ENCODE data around the gene MPND.

The MPND gene

GRCh38 chr19:4368128-4368820 is 24.9 kb downstream of the MPND start:
- DNase-seq = no peak

GRCh38 chr19:4369109-4369887 is 25.9 kb downstream of the MPND start:
- no peak for DNase-seq

DNA sequence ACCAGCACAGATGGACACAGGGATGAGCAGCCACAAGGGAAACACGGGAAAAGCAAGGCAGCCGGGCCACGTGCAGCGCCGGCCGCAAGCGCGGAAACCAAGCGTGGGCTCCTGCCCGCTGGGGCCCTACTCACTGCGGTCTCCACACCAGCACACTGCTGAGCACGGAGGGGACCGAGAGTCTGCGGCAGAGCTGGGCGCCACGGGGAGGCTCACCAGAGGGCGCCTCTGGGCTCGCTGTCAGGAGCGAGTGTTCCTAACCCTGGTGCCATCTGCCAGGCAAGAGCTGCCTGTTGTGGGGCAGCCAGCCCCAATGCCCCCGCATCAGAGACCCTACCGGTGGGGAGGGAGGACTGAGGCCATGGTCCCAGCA is 26.5 kb downstream of the MPND start:
- DNase-seq = no peak

GRCh38 chr19:4370418-4371041 is 27.2 kb downstream of the MPND start:
- no peak for DNase-seq

DNA sequence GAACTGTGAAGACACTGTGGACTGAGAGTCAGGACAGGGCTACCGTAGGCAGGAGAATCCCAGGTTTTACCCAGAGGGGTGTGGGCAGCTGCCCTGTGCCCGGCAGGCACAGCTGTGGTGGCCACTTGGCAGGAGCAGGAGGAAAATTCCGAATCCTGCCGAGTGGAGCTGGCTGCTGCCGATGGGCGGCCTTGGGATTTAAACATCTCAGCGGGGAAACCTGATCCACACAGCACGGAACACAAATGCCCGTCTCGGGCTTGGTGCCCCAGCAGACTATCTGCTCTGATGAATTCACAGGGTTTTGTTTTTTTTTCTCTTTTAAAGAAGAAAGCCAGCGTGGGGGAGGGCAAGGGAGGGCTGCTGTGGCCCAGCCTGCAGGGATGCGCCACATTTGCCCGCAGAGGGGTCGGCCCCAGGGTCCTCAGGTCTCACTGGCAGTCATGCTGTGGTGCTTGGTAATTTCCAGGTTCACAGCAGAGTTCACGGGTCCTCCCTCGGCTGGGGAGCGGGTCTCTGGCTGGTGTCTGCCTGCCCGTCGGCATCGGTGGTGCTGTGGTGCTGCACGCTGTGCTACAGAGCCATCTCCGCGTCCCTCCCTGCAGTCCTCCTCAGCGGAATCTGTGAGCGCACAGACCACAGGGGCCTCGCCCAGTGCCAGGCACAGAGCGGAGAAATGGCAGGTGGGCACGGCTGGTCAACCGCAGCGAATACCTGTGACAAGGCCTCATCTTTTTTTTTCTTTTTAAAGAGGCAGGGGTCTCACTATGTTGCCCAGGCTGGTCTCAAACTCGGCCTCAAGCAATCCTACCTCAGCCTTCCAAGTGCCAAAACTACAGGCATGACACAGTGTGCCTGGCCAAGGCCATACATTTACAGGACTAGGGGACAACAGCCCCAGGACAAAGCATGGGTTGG is 28.1 kb downstream of the MPND start:
- DNase-seq = no peak

DNA sequence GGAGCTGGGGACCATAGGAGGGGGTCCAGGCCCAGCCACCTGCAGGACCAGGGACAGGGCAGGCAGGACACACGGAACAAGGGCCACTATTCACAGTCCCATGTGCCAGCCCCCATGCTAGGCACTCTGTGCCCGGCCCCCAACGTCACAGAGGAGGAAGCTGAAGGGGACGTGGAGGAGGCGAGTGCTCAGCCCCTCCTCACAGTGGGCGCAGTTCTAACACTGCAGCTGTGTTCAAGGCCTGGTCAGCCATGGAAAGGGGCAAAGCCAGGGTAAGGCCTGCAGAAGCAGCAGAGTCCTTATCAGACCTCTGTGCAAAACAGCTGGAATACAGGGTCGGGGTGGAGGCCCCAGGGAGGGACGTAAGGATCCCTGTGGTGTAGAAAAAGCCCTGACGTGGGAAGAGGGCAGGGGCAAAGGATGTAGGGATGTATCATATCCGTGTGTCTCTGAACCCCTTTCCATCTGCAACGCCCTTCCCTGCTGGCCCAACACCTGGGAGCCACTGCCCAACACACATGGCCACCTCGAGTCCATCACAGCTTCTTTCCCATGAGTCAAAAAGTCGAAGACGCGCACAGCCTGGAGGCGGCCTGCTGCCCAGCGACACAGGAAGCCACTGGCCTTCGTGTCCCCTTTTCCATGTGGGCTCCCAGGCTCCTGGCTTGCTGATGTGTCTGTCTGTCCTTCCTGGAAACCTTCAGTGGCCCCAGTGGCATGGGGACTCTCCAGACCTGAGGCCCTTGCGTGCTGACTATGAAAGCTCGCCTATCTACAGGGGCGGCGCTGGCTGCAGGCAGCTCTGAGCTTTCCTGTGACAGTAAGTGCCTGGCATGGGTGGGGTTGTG is 29.0 kb downstream of the MPND start:
- no peak for DNase-seq

DNA sequence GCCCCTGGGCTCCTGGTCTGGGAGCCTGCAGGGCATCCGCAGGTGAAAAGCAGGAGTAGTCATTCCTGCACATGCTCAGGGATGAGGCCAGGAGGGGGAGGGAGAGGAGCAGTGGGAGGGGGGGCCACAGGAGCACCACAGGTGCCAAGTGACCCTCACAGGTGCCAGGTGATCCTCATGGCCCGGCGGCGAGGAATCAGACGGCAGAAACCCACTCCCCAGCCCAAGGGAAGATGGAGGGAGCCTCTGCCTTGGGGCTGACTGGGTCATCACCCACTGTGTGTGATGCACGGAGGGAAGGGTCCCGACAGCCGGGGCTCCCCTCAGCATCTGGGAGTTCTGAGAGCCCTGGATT is 29.6 kb downstream of the MPND start:
- DNase-seq = no peak

- DNase-seq = no peak
These were observed 30.5 kb downstream of the MPND start for GRCh38 chr19:4373601-4374497.

DNA sequence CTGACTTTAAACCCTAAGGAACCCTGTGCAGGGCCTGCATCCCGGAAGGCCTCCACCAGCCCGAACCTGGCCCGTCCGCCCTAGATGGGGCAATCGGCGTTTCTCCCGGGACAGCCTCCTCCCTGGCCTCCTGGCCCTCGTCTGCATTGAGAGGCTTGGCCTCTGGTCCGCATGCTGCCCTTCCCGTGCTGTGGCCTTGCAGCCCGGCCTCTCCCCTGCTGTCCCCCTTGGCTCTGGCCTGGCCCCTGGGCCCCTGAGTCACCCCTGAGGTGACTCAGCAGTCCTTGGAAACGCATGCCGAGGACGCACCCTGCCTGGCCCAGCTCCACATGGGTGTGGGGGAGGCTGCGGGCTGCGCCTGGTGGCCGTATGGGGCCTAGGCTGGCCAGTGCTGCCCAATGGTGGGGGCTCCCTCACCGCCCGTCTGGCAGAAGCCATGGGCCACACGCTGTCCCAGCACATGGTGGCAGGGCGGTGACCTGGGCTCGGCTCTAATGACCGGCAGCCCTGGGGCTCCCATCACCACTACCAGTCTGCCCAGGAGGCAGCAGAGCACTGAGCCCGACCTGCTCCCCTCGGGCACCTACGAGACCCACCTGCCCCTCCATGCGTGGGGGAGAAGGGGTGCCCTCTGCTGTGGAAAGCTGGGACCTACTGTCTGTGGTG is 31.3 kb downstream of the MPND start:
- DNase-seq = no peak

DNA sequence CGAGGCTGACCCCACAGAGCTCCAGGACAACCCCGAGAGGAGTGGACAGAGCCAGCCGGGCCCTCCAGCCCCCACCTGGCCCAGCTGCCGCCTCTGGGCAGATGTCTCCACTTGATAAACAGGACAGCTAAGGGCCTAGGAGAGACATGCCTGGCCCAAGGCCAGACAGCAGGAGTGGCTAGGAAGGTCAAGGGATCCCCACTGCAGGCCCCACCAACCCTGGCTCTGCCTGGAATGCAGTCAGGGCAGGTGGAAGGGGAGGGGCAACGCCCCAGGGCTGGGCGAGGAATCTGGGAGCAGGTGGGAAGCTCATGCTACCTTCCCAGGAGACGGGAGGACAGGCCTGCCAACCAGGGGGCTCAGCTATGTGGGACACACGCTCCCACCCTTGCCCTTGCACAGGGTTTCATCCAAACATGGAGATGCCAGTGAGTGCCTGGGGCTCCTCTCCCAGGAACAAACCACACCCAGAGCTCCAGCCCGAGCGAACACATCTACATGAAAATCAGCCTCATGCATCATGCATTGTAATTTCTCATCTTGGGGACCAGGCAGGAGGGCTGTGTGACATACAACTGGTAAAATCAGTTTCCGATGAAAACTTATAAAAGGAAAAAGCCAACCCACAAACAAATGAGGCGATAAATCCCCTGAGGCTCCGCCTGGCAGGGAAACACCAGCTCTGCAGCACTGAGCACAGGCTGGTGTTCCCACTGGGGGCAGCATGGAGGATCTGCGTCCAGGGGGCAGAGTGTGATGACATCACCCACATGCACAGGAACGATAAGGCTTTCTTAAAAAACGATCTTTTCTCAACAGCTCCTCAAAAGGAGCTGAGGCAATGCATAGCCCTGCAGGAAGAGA is 32.0 kb downstream of the MPND start:
- no peak for DNase-seq

DNA sequence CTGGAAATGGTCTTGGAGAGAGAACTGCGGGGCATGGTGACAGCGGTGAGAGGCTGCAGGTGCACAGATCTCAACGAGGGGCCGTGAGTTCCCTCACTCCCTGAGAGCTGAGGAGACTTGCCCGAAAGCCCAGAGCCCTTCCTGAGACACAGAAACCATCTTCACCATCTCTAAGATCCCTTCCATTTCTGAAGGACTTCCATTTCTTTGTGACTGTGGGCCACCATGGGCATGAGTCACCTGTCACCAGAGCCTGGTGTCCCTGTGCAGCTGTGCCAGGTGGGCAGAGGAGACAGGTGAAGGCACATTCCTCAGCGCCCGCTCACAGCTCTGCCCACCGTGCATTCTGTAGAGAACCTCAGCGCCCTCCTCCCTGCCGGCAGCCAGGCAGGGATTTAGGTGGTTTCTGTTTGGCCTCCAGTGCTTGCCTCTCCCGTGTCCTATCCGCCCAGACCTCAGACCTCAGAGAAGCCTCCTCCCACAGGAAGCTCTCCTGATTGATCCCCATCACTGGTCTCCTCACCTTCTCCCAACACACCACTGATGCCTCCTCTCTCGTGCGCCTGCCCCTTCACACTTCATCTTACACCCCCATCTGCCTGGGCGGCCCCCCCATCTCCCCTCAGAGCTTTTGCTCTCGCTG is 32.8 kb downstream of the MPND start:
- DNase-seq = no peak

GRCh38 chr19:4376671-4376990 is 33.3 kb downstream of the MPND start:
- no peak for DNase-seq

DNA sequence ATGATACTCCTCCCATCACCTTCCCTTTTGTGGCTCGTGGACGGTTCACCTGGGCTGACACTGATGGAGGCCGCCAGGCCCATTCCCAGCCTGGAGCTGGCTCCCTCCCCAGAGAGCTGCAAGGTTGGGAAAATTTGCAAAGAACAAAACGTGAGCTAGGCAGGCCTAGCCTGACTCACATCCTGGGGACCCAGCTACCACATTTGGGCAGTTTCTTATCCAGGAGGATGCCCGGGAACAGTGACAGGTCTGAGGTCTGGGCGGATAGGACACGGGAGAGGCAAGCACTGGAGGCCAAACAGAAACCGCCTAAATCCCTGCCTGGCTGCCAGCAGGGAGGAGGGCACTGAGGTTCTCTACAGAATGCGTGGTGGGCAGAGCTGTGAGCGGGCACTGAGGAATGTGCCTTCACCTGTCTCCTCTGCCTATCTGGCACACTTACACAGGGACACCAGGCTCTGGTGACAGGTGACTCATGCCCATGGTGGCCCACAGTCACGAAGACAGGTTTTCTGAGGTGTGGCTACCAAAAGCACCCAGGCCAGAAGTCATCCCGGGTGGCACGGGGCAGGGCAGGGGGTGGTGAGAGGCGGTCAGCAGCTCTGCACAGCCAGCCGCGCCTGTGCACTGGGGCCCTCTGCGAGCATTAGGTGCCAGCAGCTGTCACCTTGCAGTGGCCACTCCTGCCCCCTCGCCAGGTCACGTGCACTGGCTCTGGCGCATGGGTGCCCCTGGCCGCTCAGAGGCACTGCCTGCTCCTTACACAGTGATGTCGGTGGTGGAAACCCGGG is 33.8 kb downstream of the MPND start:
- no peak for DNase-seq

DNA sequence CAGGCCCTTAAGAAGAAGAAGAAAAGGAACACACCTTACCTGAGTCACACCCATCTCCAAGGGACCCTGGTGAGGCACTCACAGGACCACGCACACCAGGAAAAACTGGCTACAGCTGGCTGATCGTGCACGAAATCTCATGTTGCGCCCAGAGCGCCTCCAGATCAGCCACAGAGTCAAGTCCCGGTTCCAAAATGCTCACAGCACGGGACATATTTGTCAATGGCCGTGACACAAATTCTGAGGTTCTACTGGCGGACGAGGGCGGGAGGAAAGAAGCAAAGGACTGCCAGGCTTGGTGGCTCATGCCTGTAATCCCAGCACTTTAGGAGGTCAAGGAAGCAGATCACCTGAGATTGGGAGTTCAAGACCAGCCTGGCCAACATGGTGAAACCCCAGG is 35.5 kb downstream of the MPND start:
- DNase-seq = no peak

DNA sequence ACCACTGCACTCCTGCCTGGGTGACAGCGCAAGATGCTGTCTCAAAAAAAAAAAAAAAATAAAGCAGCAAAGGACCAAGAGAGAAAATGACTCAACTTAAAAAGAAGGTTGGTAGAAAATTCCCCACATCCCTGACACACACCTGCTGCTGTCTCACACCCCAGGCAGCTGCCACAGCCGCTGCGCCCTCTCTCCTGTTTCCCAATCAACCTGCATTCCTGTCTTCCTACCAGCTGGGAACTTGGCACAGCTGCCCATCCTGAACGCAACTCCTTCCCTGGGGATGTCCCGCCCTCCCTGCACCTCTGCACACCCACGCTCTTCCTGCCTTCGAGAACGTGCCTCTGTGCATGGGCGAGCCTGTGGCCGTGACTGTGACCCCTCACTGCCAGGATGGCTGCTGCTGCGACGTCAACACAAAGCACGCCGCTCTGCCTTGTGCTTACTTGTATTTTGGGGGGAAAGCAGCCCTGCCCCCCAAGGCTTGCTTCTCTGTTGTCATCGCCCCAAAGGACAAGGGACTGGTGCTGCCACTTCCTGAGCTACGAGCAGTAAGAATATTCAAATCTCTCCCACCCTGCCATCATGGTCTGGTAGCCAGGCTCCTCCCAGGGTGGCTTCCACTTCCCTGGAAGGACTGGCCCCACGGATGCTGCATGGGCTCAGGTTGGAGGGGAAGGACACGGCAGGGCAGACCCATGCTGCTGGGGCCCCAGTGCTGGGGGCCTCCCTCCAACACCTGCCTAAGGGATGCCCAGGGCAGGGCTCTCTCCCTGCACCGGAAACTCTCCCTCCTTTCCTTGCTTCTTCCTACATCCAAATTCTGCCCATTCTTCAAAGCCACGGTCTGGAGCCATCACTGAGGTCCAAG is 36.3 kb downstream of the MPND start:
- DNase-seq = no peak

- DNase-seq = no peak
These were observed 36.9 kb downstream of the MPND start for GRCh38 chr19:4380254-4380727.

Data from NCI-H1930 (cell line).